K562 (cell line): ENCODE measurements around the gene GPR35. TPM values are rescaled to one million over a fixed set of nuclear protein-coding genes. Genes with fewer than 3 reads are reported as not detected.

Experiments used
- BRD4 ChIP-seq: fragments of 200-600 bp; sonication (generic); IDR thresholded peaks from 2 replicates; pipeline ENCODE4 v1.6.1; 2017; ENCODE audit warnings: inconsistent platforms
- CREB3L1 ChIP-seq: fragments of 450-650 bp; IDR thresholded peaks from 2 replicates; pipeline ENCODE4 v1.6.1; 2014; ENCODE audit warnings: low read depth, mild to moderate bottlenecking, moderate library complexity, borderline replicate concordance
- E2F8 ChIP-seq: fragments of 450-650 bp; IDR thresholded peaks from 2 replicates; pipeline ENCODE4 v1.7.1; 2018; ENCODE audit warnings: mild to moderate bottlenecking, low read depth; ENCODE audit not compliant: partially characterized antibody
- FUS ChIP-seq: fragments of 200-400 bp; formaldehyde crosslinking; optimal IDR thresholded peaks from 2 replicates; pipeline ENCODE3; 2017; ENCODE audit warnings: low read depth, low read length
- GTF2F1 ChIP-seq: IDR thresholded peaks from 2 replicates; pipeline ENCODE4 v1.6.1; 2011; ENCODE audit warnings: low read depth, low read length, improper control_type of control experiment
- KDM2B ChIP-seq: fragments of 250-450 bp; sonication (Bioruptor Pico); IDR thresholded peaks from 2 replicates; pipeline ENCODE4 v1.8.0; 2021; ENCODE audit warnings: mild to moderate bottlenecking, moderate library complexity
- KLF6 ChIP-seq: fragments of 250-450 bp; sonication (Bioruptor Pico); IDR thresholded peaks from 2 replicates; pipeline ENCODE4 v1.4.0; 2020; ENCODE audit warnings: mild to moderate bottlenecking, moderate library complexity, borderline replicate concordance
- POLR3A ChIP-seq: IDR thresholded peaks from 2 replicates; pipeline ENCODE4 v1.6.1; 2011; ENCODE audit warnings: borderline replicate concordance, mild to moderate bottlenecking, moderate library complexity; ENCODE audit not compliant: insufficient read length, insufficient read depth; ENCODE audit errors: extremely low read depth
- PTRF ChIP-seq: fragments of 450-650 bp; IDR thresholded peaks from 2 replicates; pipeline ENCODE4 v1.6.1; 2016; ENCODE audit warnings: mild to moderate bottlenecking, missing genetic modification characterization, missing compliant biosample characterization
- RBM15 ChIP-seq: fragments of 200-400 bp; formaldehyde crosslinking; IDR thresholded peaks from 2 replicates; pipeline ENCODE4 v1.6.1; 2018; ENCODE audit warnings: mild to moderate bottlenecking, low read length, moderate library complexity; ENCODE audit not compliant: insufficient read depth
- RCOR1 ChIP-seq, 2 experiments: IDR thresholded peaks; 2 replicates each; pipeline ENCODE4 v1.6.1; 2012; ENCODE audit warnings: low read depth in 2 of 2, low read length in 2 of 2, borderline replicate concordance in 1 of 2, improper control_type of control experiment in 1 of 2
- SUPT5H ChIP-seq: fragments of 450-650 bp; IDR thresholded peaks from 2 replicates; pipeline ENCODE4 v1.6.1; 2016
- TGIF2 ChIP-seq: sonication (generic); formaldehyde crosslinking; IDR thresholded peaks from 2 replicates; pipeline ENCODE4 v1.8.1; 2022; ENCODE audit warnings: mild to moderate bottlenecking, missing genetic modification reagents, moderate library complexity
- THRAP3 ChIP-seq: fragments of 450-650 bp; IDR thresholded peaks from 2 replicates; pipeline ENCODE4 v1.6.1; 2016; ENCODE audit warnings: mild to moderate bottlenecking, inconsistent platforms, borderline replicate concordance
- ZNF146 ChIP-seq: IDR thresholded peaks from one replicate; pipeline ENCODE4 v1.6.1; 2018; ENCODE audit warnings: missing compliant biosample characterization; ENCODE audit not compliant: unreplicated experiment
- ZNF561 ChIP-seq: fragments of 450-650 bp; formaldehyde crosslinking; conservative IDR thresholded peaks from 2 replicates; pipeline ENCODE4 v1.4.0; 2020; ENCODE audit warnings: mild to moderate bottlenecking, moderate library complexity
- ZNF589 ChIP-seq: fragments of 200-800 bp; sonication (Bioruptor generic); IDR thresholded peaks from 2 replicates; pipeline ENCODE4 v1.6.1; 2016; ENCODE audit warnings: low read depth, missing genetic modification characterization, missing compliant biosample characterization
- ZSCAN32 ChIP-seq: fragments of 450-650 bp; formaldehyde crosslinking; IDR thresholded peaks from 2 replicates; pipeline ENCODE4 v1.4.0; 2020; ENCODE audit warnings: mild to moderate bottlenecking, moderate library complexity
- polyA plus RNA-seq, 8 experiments: library from polyadenylated mRNA; depleted of rRNA in 4 of 8; stranded (reverse) in 5 of 8; unstranded in 3 of 8; fragments of >200 nt; fragmentation: Nextera tagmentation in 2 of 8; fragmentation: Illumina TruSeq in 1 of 8; extraction: Ambion mirVana in 2 of 8; extraction: Trizol in 1 of 8; gene quantifications; 2 replicates each; pipeline versions ENCODE4 v1.2.1 to v1.2.3, GENCODE V29; 2011 to 2014; ENCODE audit warnings: inconsistent platforms in 1 of 8, missing spikeins in 1 of 8
- total RNA-seq, 7 experiments: library from RNA; depleted of rRNA in 6 of 7; stranded (reverse); fragments of >200 nt in 6 of 7; fragmentation: Illumina TruSeq in 2 of 7; extraction: Trizol in 2 of 7; gene quantifications; 2 replicates each; pipeline versions ENCODE4 v1.2.1 to v1.2.3, GENCODE V29; 2011 to 2021; ENCODE audit warnings: low replicate concordance in 1 of 7
- TF ChIP-seq, protein P1 (sequence below): fragments of 450-650 bp; formaldehyde crosslinking; IDR thresholded peaks from 2 replicates; pipeline ENCODE4 v1.4.0; 2022; ENCODE audit warnings: missing genetic modification characterization
- TF ChIP-seq, protein P2 (sequence below), 2 experiments: IDR thresholded peaks; 2 replicates each; pipeline ENCODE4 v1.6.1; 2011; ENCODE audit warnings: borderline replicate concordance in 1 of 2, control low read depth in 1 of 2, low read depth in 1 of 2, low read length in 1 of 2, mild to moderate bottlenecking in 1 of 2, mixed read lengths in 1 of 2, moderate library complexity in 1 of 2; ENCODE audit not compliant: insufficient read depth in 1 of 2, insufficient read length in 1 of 2, poor library complexity in 1 of 2, severe bottlenecking in 1 of 2; ENCODE audit errors: extremely low read depth in 1 of 2

The GPR35 gene
- total and polyA plus RNA-seq, 9 of the 15 experiments (the other 6 are each of a cell fraction or from before 2014, with no cell fraction given), result 0.04 to 0.50 (median 0.29) TPM; not detected in 3

- TF ChIP-seq ZSCAN32 (CRISPR knock-in tag), result no peak
- TF ChIP-seq BRD4, result no peak
- TF ChIP-seq KDM2B (CRISPR knock-in tag), result no peak
- TF ChIP-seq, protein P1, sequence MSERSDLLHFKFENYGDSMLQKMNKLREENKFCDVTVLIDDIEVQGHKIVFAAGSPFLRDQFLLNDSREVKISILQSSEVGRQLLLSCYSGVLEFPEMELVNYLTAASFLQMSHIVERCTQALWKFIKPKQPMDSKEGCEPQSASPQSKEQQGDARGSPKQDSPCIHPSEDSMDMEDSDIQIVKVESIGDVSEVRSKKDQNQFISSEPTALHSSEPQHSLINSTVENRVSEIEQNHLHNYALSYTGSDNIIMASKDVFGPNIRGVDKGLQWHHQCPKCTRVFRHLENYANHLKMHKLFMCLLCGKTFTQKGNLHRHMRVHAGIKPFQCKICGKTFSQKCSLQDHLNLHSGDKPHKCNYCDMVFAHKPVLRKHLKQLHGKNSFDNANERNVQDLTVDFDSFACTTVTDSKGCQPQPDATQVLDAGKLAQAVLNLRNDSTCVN (CRISPR knock-in tag), result no peak
- TF ChIP-seq THRAP3, result no peak
- TF ChIP-seq, protein P2, sequence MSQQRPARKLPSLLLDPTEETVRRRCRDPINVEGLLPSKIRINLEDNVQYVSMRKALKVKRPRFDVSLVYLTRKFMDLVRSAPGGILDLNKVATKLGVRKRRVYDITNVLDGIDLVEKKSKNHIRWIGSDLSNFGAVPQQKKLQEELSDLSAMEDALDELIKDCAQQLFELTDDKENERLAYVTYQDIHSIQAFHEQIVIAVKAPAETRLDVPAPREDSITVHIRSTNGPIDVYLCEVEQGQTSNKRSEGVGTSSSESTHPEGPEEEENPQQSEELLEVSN (IDR thresholded peaks at IDR 0.05; ENCODE audit: borderline replicate concordance in 1 of 2, extremely low read depth in 1 of 2, insufficient read depth in 1 of 2, insufficient read length in 1 of 2, low read depth in 1 of 2, low read length in 1 of 2, poor library complexity in 1 of 2, severe bottlenecking in 1 of 2), result peak in 1 of 2 experiments; percentile 53
- TF ChIP-seq SUPT5H, result no peak
- TF ChIP-seq E2F8, result no peak
- TF ChIP-seq GTF2F1, result no peak
- TF ChIP-seq CREB3L1, result peak; percentile 80; the same call in 1 of the 2 replicates
- TF ChIP-seq ZNF146 (CRISPR knock-in tag), result no peak
- TF ChIP-seq RCOR1 (IDR thresholded peaks at IDR 0.05; ENCODE audit: borderline replicate concordance in 1 of 2, low read depth in 2 of 2, low read length in 2 of 2), result 0 out of 4 replicates have a peak, but pooled peaks of 1 of the 2 experiments have one; percentile 8
- no peak for TF ChIP-seq PTRF (tag)
- no peak for TF ChIP-seq KLF6
- no peak for TF ChIP-seq FUS
- 0 out of 2 replicates have a peak, but pooled peaks have one; percentile 24 for TF ChIP-seq ZNF589 (CRISPR knock-in tag)
- TF ChIP-seq RBM15, result no peak
- TF ChIP-seq TGIF2 (CRISPR knock-in tag), result no peak
- TF ChIP-seq POLR3A, result no peak
- no peak for TF ChIP-seq ZNF561
Observed at GRCh38 chr2:240584486-240585031, 40.7 kb upstream of the GPR35 start (continued).
